ENCODE results near the gene S100A9.

The S100A9 gene

DNA sequence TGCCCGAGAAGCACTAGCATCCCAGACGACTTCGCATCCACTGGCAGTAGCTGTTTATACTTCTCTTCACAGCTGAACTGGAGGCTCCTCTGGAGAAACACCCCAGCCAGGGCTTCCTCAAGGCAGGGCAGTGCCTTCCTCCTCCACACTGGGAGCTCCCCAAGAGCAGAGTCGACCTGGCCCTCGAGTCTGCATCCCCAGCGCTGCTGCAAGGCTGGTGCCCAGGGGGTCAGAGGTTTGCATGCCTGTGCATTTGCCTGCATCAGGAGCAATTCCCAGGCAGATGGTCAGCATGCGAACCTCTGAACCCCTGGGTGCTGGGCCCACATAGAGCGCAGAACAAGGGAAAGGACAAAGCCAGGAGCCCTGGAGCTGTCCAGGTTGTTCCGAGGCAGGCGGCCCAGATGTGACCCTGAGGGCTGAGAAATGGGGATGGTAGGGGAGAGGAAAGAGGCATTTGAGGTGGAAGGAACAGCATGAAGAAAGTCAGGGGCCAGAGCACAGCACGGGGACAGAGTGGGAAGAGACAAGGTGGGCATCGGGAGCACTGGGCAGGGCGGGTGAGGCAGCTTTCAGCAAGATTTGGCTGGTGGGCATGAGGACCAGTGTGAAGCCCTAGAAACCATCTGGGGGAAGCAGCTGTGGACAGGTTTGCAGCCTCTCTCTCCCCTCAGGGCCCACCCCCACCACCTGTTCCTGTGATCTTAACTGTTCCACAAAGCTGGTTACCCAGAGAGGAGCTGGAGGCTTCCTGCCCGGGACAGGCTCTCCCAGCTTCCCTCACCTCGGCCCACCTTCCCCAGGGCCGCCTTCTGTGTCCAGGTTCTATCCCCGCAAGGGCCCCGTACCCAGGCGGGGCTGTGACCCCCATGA is 39.6 kb downstream of the S100A9 start:
- TF ChIP-seq CTCF (IDR thresholded peaks at IDR 0.05; ENCODE audit: borderline replicate concordance, insufficient read depth, low read depth, low read length): no peak
- no peak overlapping the region for H3K4me3 ChIP-seq (ENCODE audit: low read depth, low read length)

- no peak for TF ChIP-seq CTCF (IDR thresholded peaks at IDR 0.05; ENCODE audit: borderline replicate concordance, insufficient read depth, low read depth, low read length)
- no peak overlapping the region for H3K4me3 ChIP-seq (ENCODE audit: low read depth, low read length)
Observed at GRCh38 chr1:153397924-153398651, 40.4 kb downstream of the S100A9 start.

- TF ChIP-seq CTCF (IDR thresholded peaks at IDR 0.05; ENCODE audit: borderline replicate concordance, insufficient read depth, low read depth, low read length): no peak
- no peak overlapping the region for H3K4me3 ChIP-seq (ENCODE audit: low read depth, low read length)
Observed at GRCh38 chr1:153399401-153400055, 41.9 kb downstream of the S100A9 start.

- TF ChIP-seq CTCF (IDR thresholded peaks at IDR 0.05; ENCODE audit: borderline replicate concordance, insufficient read depth, low read depth, low read length): no peak
- H3K4me3 ChIP-seq (ENCODE audit: low read depth, low read length): no peak overlapping the region
Observed at GRCh38 chr1:153400244-153400643, 42.6 kb downstream of the S100A9 start.

DNA sequence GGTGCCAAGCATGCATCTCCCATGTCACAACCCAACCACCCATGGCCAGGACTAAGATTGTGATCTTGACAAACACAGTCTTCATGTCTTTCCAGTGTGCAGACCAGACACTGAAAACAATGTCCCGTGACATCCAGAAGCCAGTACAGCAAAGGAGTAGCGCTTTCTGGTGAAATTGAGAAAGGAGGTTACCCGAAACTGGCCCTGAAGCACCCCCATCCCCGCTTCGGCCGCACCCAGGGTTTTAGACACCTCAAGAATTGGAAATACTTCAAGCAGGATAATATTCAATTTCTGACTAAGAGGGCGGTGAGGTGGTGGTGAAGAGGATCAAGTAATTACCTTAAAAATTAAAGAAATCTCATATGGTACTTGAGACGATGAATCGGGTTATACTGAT is 43.8 kb downstream of the S100A9 start:
- TF ChIP-seq CTCF (IDR thresholded peaks at IDR 0.05; ENCODE audit: borderline replicate concordance, insufficient read depth, low read depth, low read length): no peak
- no peak overlapping the region for H3K4me3 ChIP-seq (ENCODE audit: low read depth, low read length)

- no peak overlapping the region for H3K4me3 ChIP-seq (ENCODE audit: low read depth, low read length)
- TF ChIP-seq CTCF (IDR thresholded peaks at IDR 0.05; ENCODE audit: borderline replicate concordance, insufficient read depth, low read depth, low read length): no peak
Observed at GRCh38 chr1:153402226-153402625, 44.6 kb downstream of the S100A9 start.
